Muscle of leg (tissue), 11 donors: ENCODE results near the gene SPATA33. TPM values are rescaled to one million over a fixed set of nuclear protein-coding genes. Genes with fewer than 3 reads are reported as not detected.
"Not testable (repeated sequence)": the region's sequence is repeated elsewhere in the genome, so short reads cannot be mapped to it uniquely, and the experiment has no call there.

ENCODE experiments used
- DNase-seq: peaks from one replicate; pipeline ENCODE4 v3.0.0; 2013
- H3K27ac ChIP-seq: one replicate; pipeline ENCODE4 v1.5.1; 2013; ENCODE audit warnings: mild to moderate bottlenecking, low read length, control low read depth
- H3K27me3 ChIP-seq: one replicate; pipeline ENCODE4 v1.6.1; 2013; ENCODE audit warnings: low read length; ENCODE audit not compliant: control insufficient read depth, insufficient read depth
- H3K36me3 ChIP-seq: one replicate; pipeline ENCODE4 v1.6.1; 2013; ENCODE audit warnings: low read length; ENCODE audit not compliant: control insufficient read depth, insufficient read depth
- H3K4me1 ChIP-seq: one replicate; pipeline ENCODE4 v1.6.1; 2013; ENCODE audit warnings: low read length; ENCODE audit not compliant: control insufficient read depth, insufficient read depth
- H3K4me3 ChIP-seq: one replicate; pipeline ENCODE4 v1.5.1; 2013; ENCODE audit warnings: low read length, control low read depth
- H3K9me3 ChIP-seq: replicated peaks from 2 replicates; pipeline ENCODE4 v1.6.1; 2013; ENCODE audit warnings: low read depth, low read length; ENCODE audit not compliant: control insufficient read depth
- whole genome bisulfite sequencing: methylation state at CpG from one replicate; pipeline ENCODE4 v1.1.5; 2013; ENCODE audit warnings: missing lambda C conversion rate; ENCODE audit not compliant: insufficient coverage; 5-methylcytosine and 5-hydroxymethylcytosine counted together
- polyA plus RNA-seq, 8 donors: library from polyadenylated mRNA; unstranded; fragments of 120-200 nt; gene quantifications; one replicate each; pipeline versions ENCODE4 v1.2.1 to v1.2.3, GENCODE V29; 2013; ENCODE audit warnings: inconsistent platforms in 1 of 8, low replicate concordance in 1 of 8; ENCODE audit not compliant: insufficient read length in 8 of 8, insufficient read depth in 1 of 8
- total RNA-seq: library from RNA; stranded (reverse); fragments of 120-200 nt; gene quantifications from one replicate; pipeline ENCODE4 v1.2.4, GENCODE V29; 2013

The SPATA33 gene
- total and polyA plus RNA-seq, 9 donors: 2.7 to 7.1 (median 4.7) TPM

DNA sequence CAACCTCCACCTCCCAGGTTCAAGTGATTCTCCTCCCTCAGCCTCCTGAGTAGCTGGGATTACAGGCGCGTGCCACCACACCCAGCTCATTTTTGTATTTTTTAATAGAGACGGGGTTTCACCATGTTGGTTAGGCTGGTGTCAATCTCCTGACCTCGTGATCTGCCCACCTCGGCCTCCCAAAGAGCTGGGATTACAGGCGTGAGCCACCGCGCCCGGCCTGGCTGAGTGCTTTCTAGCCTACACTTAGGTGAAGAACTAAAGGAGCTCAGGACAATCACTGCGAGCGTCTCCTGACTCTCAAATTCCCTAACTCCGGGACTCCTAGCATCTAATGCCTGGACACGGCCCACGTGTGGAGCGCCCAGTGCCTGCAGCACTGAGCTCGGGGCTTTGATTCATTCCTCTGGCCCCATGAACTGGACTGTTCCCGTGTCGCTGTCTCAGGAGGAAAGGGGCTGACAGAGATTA is 42.0 kb downstream of the SPATA33 start:
- 45% methylated on average over 15 of the region's 18 CpGs for WGBS
- H3K36me3 ChIP-seq: not testable (repeated sequence)
- peaks cover 50% of the 10 kb centered on the region for H3K4me1 ChIP-seq

DNA sequence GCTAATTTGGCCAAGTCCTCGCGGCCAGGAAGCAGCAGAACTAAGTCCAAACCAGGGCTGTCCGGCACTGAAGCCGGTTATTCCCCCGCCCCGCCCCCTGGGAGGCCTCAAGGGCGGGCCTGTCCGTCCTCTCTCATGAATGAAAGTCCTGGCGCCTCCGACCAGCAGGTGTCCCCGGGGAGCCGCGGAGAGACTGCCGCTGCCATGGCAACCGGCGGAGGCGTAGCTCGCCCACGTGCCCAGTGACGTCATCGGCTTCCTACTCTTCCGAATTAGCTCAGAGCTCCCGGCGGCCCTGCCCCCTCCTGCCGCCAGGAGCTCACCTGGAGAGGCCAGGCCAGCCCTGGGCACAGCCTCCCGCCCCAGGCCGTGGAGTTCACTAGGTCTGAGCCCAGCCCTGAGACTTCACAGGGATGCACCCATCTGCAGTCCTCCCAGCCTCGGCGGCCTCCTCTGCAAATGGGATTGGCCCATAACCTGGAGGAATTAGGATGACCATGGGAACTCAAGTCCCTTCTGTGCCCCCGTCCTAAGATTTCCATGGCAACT is 42.5 kb downstream of the SPATA33 start:
- Histone ChIP-seq H3K36me3 (peaks cover 5% of the 10 kb centered on the region), H3K4me3 (peak overlapping the region; percentile 26), H3K27me3 (peaks cover 27% of the 10 kb centered on the region), H3K9me3 (no peaks in the 10 kb centered on the region), H3K27ac (peak overlapping the region; percentile 67), H3K4me1 (peaks cover 50% of the 10 kb centered on the region)
- under 1% methylated on average over 30 of the region's 30 CpGs for WGBS
- peak; percentile 95 for DNase-seq

More for the DNA sequence above, 42.0 kb downstream of the SPATA33 start:
- not testable (repeated sequence) for H3K9me3 ChIP-seq, DNase-seq, H3K4me3 ChIP-seq
- peak overlapping the region; percentile 45 for H3K27ac ChIP-seq
- H3K27me3 ChIP-seq: peaks cover 23% of the 10 kb centered on the region

DNA sequence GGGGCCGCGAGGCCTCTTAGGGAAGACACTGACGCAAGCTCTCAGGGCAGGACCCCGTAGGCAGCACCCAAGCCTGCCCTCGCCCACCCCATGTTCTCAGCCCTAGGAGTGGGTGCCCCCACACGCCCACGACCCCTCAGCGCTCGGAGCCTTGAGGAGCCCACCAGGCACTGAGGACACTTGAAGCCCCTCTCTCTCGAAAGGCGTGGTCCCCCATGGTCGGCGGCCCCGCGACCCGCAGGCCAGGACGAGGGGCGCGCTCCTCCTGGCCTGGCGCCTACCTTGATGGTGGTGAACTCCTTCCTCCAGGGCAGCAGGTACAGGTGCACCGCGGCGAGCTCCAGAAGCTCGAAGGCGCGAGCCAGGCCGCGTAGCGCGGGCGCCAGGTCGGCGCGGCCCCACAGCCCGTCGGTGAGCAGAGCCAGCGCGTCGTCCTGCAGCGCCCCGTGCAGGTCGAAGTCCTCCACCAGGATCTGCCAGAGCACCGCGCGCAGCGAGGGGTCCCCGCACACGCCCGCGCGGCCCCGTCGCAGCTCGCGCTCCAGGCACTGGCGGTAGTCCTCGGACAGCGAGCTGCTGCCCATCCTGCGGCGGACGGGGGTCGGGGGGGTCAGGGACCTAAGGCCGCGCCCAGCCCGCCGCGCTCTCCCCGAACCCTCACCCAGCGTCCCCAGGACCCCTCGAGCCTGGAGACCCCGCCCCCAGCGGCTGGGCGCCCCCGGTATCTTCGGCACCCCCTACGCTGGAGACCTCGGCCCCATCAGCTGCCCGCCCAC is 43.2 kb downstream of the SPATA33 start:
- H3K4me1 ChIP-seq: peaks cover 50% of the 10 kb centered on the region
- H3K27ac ChIP-seq: peak overlapping the region; percentile 67
- peak; percentile 65 for DNase-seq
- H3K27me3 ChIP-seq: peaks cover 27% of the 10 kb centered on the region
- no peaks in the 10 kb centered on the region for H3K36me3 ChIP-seq
- H3K9me3 ChIP-seq: no peaks in the 10 kb centered on the region
- peak overlapping the region; percentile 68 for H3K4me3 ChIP-seq
- WGBS: 2% methylated on average over 73 of the region's 78 CpGs

DNA sequence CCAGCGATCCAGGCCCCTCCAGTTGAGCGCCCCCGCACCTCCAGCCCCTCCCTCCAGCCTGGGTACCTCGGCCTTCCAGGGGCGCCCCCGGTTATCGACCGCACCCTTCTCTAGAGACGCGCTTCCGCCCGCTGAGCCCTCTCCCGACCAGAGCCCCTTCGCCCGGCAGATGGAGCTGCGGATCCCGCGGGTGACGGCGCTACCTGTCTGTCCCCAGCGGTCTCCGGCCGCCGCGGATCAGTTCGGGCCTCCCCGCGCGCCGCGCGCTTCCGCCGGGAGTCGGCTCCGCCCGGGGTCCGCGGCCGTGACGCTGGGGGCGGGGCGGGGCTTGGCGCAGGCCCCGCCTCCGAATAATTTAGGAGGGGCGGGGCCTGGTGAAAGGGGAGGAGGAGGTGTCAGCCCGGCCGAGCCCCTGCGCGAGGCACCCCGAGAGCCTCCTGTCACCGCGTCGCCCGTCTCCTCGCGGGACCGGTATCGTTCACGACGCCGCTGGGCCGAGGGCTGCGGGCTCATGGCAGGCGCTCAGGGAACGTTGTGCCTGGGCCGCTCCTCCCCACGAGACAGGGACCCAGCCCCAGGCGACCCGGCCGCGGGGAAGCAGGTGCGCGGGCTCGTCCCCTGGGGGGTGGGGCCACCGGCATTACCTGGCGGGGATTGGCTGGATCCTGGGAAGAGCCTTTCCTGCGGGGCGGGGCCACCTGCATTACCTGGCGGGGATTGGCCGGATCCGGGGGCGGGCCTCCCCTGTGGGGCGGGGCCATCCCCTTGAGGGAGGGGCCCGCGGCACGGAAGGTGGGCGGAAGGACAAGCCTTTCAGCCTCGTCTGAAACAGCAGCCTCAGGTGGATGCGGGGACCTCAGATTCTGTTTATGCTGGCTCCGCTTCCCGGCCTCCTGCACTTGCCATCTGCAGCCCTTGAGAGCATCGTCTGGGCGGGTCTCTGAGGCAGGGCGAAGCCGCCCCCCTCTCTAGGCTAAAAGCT is 44.1 kb downstream of the SPATA33 start, which contains the start of gene SPATA2L:
Gene SPATA2L, minus strand, starts transcription at position 281 of the 982 bp plus-strand sequence. CDS start 473 bp downstream, outside the sequence.
- no peaks in the 10 kb centered on the region for H3K36me3 ChIP-seq
- peak within 1 kb of the TSS; percentile 68 for H3K4me3 ChIP-seq
- peak; percentile 86 for DNase-seq
- H3K27ac ChIP-seq: peak within 1 kb of the TSS; percentile 67
- H3K9me3 ChIP-seq: no peaks in the 10 kb centered on the region
- under 1% methylated on average over 97 of the region's 97 CpGs for WGBS
- H3K4me1 ChIP-seq: peaks cover 47% of the 10 kb centered on the region
- H3K27me3 ChIP-seq: peaks cover 27% of the 10 kb centered on the region

DNA sequence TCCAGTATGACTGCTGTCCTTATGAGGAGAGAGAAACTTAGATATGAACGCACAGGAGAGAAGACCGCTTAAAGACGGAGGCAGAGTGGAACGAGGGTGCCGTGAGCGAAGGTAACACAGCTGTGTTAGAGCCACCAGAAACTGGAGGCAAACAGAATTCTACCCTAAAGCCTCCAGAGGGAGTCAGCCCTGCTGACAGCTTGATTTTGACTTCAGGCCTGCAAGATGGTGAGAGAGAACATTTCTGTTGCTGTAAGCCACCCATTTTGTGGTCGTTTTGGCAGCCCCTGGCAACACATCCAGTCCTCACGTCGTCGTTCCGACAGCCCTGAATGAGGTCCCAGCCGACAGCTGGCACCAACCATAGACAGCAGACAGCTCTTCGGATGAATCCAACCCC is 46.6 kb downstream of the SPATA33 start:
- Histone ChIP-seq H3K27me3 (peaks cover 27% of the 10 kb centered on the region), H3K36me3 (peaks cover 2% of the 10 kb centered on the region), H3K9me3 (no peaks in the 10 kb centered on the region), H3K27ac (no peak overlapping the region), H3K4me3 (no peak overlapping the region), H3K4me1 (peaks cover 43% of the 10 kb centered on the region)
- no peak for DNase-seq
- 91% methylated on average over 7 of the region's 13 CpGs for WGBS

DNA sequence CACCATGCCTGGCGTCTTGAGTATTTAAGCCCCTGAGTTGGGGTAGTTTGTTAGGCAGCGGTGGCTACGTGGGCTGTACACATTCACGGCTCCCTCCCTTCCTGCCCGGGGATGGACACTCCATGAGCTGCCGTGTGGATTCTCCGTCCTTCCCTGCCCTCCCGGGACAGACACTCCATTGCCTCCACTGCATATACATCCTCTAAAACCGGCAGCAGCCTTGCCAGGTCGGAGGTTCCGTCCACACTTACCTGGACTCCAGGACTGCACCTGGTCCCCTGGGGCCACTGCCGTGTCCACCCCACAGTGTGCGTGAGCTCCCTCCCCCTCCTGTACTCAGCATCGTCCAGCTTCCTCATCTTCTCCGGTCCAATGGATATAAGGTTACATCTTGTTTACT is 47.4 kb downstream of the SPATA33 start:
- DNase-seq: no peak
- H3K27me3 ChIP-seq: peaks cover 27% of the 10 kb centered on the region
- H3K36me3 ChIP-seq: peaks cover 7% of the 10 kb centered on the region
- no peak overlapping the region for H3K27ac ChIP-seq
- 66% methylated on average over 10 of the region's 15 CpGs for WGBS
- no peaks in the 10 kb centered on the region for H3K9me3 ChIP-seq
- H3K4me3 ChIP-seq: no peak overlapping the region
- peaks cover 41% of the 10 kb centered on the region for H3K4me1 ChIP-seq

DNA sequence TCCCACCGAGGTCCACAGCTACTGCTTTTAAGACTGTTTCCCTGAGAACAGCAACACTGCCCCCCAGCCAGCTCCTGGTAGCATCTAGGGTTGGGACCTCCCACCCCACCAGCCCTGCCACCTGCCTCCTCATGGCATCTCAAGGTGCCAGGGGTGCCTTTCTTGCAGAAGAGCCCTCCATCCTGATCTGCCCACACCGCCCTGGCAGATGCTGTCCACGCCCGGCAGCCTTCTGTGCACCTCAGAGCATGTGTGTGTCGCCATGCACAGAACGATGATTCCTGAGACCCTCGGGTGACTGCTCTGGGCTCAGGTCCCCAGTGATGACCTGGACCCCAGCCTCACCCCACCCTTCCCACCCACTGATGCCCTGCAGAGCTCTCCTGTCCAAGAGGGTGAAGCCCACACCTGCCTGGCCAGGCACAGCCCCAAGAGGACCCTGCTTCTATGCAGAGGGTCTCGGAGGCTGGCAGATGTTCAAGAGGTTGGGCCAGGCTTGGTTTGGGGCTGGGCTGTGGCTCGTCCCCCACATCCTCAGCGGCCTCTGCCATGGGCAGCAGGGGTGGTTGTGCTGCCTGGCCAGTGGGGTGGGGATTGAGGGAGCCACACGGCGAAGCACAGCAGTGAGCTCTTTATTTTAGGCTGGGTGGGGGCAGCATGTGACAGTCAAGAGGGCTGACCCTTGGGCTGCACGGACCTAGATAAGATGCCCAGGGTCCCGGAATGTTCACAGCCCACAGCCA is 49.1 kb downstream of the SPATA33 start:
- H3K36me3 ChIP-seq: peaks cover 7% of the 10 kb centered on the region
- H3K27me3 ChIP-seq: peaks cover 27% of the 10 kb centered on the region
- H3K4me1 ChIP-seq: peaks cover 27% of the 10 kb centered on the region
- no peaks in the 10 kb centered on the region for H3K9me3 ChIP-seq
- no peak overlapping the region for H3K27ac ChIP-seq
- DNase-seq: no peak
- WGBS: 79% methylated on average over 12 of the region's 14 CpGs
- H3K4me3 ChIP-seq: no peak overlapping the region

DNA sequence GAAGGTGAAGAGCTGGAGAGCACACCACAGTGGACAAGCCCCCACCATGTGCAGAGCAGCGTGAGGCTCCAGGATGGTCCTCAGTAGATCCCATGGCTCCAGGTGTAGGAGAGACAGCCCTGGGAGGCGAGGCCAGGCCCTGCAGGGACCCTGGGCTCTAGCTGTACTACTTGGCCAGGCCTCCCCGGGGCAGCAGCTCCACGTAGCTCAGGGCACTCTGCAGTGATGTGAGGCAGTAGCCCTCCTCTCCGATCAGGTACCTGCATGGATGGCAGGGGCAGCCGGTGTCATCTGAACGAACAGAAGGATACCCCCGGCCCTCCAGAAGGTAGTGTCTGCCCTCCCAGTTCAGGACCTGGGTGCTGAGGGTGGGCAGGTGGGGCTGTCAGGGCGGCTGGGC is 50.1 kb downstream of the SPATA33 start:
- H3K9me3 ChIP-seq: no peaks in the 10 kb centered on the region
- no peak for DNase-seq
- peaks cover 27% of the 10 kb centered on the region for H3K27me3 ChIP-seq

DNA sequence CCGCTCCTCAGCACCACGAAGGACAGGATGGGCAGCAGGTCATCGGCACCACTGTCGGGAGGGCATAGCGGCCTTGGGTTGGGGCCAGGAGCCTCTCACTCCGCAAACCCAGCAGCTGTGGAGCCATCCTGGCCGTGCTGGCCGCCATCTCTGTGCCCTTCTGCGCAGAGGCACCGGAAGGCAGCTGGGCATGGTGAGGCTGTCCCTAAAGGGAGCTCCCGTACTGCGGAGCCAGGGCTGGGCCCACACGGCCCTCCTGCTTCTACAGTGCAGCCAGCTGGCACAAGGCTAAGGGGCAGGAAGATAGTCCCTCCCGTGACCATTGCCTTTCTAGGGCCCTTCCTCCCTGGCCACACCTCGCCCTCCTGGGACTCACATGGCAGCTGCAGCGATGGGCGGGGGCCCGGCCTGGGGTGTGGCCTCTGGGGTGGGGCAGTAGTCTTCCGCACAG is 50.9 kb downstream of the SPATA33 start:
- peak overlapping the region; percentile 20 for H3K27ac ChIP-seq
- peaks cover 27% of the 10 kb centered on the region for H3K4me1 ChIP-seq
- no peak for DNase-seq
- H3K4me3 ChIP-seq: no peak overlapping the region
- 76% methylated on average over 17 of the region's 19 CpGs for WGBS
- H3K9me3 ChIP-seq: no peaks in the 10 kb centered on the region
- peaks cover 24% of the 10 kb centered on the region for H3K27me3 ChIP-seq
- peaks cover 7% of the 10 kb centered on the region for H3K36me3 ChIP-seq

More for the DNA sequence above, 50.1 kb downstream of the SPATA33 start:
- no peak overlapping the region for H3K27ac ChIP-seq
- WGBS: 85% methylated on average over 9 of the region's 9 CpGs
- H3K4me3 ChIP-seq: no peak overlapping the region
- peaks cover 7% of the 10 kb centered on the region for H3K36me3 ChIP-seq
- peaks cover 27% of the 10 kb centered on the region for H3K4me1 ChIP-seq
